GM03348 (cell line): ENCODE results near the gene METTL8.
A peak's percentile ranks its signal among the peaks of the same experiment; 100 is the strongest.
"Not testable (repeated sequence)": the region's sequence is repeated elsewhere in the genome, so short reads cannot be mapped to it uniquely, and the experiment has no call there.

ENCODE experiments used
- DNase-seq: peaks from one replicate; pipeline ENCODE4 v3.0.0; 2012; ENCODE audit warnings: low spot score

The METTL8 gene

DNA sequence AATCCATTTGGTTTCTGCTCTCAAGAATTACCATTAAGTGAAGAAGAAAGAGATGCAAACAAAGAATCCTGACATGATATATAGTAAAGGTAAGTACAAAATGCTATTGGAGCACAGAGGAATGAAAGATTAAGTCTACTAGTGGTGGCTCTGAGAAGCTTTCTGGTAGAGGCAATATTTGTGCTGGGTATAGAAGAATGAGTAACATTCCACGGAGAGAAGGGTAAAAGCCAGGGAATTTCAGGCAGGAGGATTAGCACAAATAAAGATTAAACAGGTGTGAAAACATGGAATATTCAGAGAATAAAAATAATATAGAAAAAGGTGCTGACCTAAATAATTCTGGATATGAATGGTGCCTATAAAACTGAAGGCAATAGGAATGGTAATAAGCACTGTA lies 31.8 kb downstream of the METTL8 start:
- no peak for DNase-seq

DNA sequence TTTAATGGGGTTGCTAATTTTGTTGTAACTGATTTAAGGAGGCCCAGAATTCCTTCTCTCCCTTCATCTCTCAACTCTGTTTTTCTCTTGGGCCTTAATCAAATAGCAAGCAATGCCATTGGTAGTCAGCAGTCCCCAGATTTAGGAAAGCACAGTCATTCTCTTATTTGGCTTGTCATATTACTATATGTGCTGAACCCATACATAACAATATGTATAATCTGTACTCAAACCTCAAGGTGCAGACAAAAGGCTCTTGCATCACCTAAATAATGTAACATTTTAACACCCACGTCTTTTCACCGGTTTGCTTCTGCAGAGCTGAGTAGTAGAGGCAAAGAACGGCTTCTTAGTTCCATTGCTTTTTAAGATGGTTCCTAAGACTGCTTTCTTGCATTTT lies 33.4 kb downstream of the METTL8 start:
- no peak for DNase-seq

DNA sequence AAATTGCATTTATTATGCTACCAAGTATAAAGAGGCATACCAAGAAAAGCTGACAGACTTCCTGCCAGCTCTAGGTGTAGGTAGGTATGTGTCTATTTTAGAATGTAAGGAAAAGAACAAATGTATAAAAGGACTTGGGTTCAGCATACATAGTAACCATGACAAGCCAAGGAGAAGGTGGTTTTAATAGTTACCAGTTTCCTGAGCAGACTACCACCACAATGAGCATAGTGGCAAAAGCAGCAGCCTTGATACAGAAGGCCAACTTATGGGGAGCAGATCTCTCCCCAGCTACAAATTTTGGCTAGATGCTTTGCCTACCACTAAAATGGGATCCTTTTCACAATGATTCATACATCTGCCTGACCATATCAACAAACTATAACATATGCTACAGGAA lies 34.5 kb downstream of the METTL8 start:
- no peak for DNase-seq

DNA sequence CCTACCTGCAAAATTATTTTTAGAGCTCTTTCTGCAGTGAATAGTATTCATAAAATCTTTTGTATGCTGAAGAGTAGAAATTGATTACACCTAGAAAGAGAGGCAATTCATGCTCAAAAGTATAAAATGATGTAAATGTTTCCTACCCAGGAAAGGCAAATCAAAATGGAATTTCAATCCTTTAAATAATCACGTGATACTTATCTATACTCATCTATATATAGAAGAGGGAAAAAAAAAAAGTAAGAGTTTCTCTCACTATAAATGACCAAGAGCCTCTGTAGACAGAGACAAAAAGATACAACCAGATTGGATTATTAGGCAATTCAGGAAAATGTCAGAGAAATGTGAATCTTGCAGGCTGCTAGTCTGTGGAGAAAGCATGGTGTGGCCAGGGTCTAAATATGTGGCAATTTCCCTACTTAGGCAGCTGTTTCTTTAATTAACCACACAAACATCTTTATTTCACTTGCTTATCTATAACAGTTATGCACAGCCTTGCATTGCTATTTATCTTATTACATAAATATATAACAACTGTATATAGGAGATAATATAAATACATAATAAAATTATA lies 39.5 kb downstream of the METTL8 start:
- no peak for DNase-seq

DNA sequence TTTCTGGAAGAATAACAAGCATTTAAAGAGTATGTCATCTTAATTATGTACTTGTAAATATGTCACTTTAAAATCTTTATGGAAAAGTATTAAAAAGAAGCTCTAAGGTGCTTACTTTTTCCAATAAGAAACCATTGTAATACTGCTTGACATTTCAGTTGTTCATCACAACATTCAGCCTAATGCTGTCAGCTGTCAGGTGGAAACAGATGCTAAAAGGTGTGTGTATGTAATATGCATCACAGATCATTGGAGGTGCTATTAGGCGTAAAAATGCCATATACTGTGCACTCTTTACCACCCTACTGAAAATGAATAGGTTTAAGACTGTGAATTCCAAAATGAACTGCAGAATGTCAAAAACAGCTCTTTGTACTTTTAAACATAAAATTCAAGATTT lies 40.3 kb downstream of the METTL8 start:
- no peak for DNase-seq

DNA sequence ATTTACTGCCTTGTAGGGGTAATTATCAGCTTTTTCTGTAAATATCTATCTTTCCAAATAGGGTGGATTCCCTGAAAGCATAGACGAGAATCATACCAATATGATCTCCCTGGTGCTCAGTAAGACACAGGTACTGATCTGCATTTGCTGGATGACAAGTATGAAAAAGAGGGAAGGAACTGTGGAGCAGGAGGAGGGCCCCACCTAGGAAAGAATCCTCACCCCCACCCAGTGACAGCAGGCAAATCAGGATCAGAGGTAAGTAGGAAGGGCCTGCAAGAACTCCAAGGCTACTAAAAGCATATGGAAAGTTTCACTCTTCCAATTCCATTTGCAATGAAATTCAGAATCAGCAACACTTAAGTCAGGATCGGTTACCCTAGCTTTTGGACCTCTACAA lies 42.3 kb downstream of the METTL8 start:
- no peak for DNase-seq

DNA sequence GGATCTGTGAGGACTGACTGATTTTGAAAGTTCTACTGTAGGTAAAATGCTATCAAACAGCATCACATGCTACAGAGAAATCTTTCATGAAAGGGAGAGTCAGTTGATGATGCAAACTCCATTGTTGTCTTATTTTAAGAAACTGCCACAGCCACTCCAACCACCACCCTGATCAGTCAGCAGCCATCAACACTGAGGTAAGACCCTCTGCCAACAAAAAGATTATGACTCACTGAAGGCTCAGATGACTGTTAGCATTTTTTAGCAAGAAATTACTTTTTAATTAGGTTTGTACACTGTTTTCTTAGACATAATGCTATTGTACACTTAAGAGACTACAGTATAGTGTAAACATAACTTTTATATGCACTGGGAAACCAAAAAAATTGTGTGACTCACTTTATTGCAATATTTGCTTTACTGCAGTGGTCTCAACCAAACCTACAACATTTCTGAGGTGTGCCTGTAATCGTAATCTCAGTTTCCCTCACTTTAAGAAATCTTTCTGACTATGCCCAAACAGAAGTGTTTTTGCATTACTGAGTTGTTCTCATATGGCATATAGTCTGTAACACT lies 42.8 kb downstream of the METTL8 start:
- DNase-seq, result no peak

DNA sequence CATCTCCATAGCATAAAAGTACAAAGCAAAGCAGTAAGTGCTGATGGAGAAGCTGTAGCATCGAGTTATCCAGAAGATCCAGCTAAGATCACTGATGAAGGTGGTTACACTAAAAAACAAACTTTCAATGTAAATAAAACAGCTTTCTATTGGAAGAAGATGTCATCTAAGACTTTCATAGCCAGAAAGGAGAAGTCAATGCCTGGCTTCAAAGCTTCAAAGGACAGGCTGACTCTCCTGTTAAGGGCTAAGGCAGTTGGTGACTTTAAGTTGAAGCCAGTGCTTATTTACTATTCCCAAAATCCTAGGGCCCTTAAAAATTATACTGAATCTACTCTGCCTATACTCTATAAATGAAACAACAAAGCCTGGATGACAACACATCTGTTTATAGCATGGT lies 44.0 kb downstream of the METTL8 start:
- no peak for DNase-seq

DNA sequence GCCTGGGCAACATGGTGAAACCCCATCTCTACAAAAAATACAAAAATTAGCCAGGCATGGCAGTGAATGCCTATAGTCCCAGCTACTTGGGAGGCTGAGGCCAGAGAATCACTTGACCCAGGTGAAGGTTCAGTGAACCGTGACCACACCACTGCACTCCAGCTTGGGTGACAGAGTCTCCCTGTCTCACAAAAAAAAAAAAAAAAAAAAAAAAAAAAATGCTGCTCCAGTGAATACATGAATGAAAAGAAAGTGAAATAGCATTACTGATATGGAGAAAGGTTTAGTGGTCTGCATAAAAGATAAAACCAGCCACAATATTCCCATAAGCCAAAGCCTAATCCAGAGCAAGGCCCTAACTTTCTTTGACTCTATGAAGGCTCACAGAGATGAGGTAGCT lies 44.5 kb downstream of the METTL8 start:
- DNase-seq, result no peak

DNA sequence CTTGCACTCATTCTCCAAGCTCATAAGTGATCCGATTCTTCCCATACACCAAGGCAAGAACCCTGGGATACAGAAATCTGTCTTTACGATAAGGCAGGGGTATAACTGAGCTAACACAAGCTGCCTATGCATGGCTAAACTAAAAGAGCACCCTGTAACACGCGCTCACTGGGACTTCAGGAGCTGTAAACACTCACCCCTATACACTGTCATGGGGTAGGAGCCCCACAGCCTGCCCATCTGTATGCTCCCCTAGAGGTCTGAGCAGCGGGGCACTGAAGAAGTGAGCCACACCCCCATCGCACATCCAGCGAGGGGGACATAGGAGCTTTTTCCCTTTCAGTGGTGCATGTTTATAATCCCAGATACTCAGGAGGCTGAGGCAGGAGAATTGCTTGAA lies 46.7 kb downstream of the METTL8 start:
- DNase-seq, result no peak

DNA sequence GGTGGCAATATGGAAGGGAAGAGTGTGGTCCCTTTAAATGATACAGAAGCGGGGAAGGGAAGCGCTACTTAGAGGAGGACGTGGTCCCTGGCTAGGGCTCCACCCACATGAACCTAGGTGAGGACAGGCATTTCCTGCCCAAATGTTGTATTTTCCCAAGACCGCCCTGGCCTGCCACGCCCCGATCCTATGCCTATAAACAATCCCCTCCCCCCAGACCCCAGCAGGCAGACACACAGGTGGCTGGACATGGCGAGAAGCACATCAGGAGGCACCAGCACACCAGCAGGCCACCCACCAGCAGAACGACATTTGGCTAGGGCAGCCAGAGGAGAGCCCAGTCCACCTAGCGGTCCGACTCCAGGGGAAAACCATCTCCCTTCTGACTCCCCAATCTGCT lies 47.2 kb downstream of the METTL8 start:
- DNase-seq, result no peak

DNA sequence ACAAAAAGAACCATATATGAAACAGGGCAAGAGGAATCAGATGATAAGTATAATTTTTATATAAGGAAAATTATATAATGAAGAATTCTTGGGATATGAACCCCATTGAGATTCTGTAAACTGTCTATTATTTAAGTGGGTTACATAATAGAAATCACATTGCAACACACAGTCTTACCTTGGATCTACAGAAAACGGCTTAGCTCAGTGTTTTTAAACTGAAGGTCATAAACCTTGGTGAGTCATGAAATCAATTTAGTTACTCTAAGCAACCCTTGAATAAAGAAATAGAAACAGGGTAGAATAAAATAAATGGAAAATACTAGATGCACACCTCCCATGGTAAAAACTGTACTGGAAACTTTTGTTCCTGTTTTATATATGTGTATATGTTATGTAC lies 50.7 kb downstream of the METTL8 start:
- DNase-seq, result no peak

DNA sequence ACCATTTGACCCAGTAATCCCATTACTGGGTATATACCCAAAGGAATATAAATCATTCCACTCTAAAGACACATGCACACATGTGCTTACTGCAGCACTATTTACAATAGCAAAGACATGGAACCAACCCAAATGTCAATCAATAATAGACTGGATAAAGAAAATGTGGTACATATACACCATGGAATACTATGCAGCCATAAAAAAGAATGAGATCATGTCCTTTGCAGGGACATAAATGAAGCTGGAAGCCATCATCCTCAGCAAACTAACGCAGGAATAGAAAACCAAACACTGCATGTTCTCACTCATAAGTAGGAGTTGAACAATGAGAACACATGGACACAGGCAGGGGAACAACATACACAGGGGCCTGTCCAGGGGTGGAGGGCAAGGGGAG lies 51.6 kb downstream of the METTL8 start:
- DNase-seq, result not testable (repeated sequence)

DNA sequence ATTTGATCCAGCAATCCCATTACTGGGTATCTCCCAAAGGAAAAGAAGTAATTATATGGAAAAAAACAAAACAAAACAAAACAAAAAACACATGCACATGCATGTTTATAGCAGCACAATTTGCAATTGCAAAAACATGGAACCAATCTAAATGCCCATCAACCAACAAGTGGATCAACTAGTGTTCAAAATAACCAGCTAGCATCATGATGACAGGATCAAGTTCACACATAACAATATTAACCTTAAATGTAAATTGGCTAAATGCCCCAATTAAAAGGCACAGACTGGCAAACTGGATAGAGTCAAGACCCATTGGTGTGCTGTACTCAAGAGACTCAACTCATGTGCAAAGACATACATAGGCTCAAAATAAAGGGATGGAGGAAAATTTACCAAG lies 55.9 kb downstream of the METTL8 start:
- not testable (repeated sequence) for DNase-seq

DNA sequence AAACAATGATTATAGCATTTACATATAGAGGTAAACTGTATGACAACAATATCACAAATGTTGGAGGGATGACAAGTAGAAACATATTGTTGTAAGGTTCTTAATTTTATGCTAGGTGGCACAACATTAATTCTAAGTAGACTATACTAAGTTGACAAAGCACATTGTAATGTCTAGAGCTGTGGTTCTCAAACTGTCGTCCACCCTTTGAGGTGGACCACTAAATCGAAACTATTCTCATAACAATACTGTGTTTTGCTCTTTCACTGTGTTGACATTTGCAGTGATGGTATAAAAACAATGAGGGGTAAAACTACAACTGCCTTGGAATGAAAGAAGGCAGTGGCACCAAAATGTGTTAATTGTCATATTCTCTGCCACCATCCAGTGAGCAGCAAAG lies 66.1 kb downstream of the METTL8 start:
- no peak for DNase-seq

DNA sequence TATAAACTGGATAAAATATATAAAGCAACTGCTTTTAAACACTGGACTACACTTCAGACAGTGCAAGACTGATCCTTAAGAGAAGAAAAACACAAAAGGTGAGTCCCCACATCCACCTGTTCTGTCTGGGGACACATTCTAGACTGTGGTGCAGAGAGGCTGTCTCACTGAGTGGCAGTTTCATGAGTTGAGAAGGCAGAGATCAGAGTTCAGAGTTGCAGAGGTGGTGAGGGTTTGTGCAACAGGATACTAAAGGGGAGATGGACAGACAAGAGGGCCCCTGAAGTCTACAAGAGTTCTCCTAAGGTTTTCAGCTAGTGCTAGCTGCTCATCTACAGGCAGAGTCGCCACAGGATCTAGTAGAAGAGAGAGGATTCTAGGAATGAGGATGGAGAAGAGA lies 68.0 kb downstream of the METTL8 start:
- DNase-seq, result no peak

DNA sequence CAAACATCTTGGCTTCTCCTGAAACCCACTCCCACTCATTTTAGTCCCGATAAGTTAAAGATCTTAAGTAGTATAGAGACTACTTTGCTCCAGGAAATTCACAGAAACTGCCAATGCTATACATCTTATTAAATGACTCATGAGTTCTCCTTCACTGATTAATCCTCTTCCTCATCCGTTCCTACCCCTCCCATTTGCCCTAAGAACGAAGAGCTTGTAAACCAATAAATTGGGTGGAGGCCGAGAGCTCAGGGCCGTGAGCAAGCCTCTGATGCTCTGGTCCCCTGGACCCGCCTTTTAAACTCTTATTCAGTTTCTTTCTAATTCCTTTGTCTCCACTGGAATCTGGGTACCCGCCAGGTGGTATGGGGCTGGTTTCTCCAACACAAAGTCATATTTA lies 68.6 kb downstream of the METTL8 start:
- no peak for DNase-seq

DNA sequence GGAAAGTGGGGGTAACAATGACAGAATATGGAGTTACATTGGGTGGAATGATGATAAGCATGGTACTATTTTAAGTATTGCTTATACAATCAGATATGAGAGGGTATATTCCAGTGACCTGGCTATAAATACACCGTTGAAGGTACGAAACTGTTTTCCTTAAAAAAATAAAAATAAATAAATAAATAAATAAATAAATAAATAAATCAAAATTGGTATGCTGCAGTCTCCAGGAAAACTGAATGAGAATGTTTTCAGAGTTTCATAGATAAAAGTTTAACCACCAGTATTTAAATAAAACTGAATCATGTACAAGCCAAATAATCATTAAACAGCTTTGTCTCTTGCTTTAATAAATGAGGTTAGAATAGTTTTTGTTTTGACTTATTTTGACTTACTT lies 71.4 kb downstream of the METTL8 start:
- DNase-seq, result no peak

DNA sequence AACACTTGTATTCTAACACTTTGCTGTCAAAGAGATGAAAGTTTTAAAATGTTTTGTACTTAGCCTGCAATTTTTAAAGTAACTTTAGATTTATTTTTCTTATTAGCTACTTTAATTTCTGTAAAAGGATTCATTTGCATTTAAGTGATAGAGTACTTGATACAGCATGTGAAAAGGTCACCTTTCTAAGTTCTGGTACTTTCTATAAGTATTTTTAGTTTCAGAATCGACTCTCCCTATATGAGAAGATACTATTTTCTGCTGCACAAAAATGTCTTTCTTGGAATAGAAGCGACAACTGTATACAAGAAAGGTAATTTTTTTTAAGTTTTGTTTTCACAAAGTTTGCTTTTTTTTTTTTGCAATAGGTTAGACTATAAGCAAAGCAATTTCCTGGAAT lies 72.9 kb downstream of the METTL8 start:
- no peak for DNase-seq

DNA sequence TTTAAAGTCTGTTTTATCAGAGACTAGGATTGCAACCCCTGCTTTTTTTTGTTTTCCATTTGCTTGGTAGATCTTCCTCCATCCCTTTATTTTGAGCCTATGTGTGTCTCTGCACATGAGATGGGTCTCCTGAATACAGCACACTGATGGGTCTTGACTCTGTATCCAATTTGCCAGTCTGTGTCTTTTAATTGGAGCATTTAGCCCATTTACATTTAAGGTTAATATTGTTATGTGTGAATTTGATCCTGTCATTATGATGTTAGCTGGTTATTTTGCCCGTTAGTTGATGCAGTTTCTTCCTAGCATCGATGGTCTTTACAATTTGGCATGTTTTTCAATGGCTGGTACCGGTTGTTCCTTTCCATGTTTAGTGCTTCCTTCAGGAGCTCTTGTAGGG lies 80.0 kb downstream of the METTL8 start:
- DNase-seq, result not testable (repeated sequence)

DNA sequence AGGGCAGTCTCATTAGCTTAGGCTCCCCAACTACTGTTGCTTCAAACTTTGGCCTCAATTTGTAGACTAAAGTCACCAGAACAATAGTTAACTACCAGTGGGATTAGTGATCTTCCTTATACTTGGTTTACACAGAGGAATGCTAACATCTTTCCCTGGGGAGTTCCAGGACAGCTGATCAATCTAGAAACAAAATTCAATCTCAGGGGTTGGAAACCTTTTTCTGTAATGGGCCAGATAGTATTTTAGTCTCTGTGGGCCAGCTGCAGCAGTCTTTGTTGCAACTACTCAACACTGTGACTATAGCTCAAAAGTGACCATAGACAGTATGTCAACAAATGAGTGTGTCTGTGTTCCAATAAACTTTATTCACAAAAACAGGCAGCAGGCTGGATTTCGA lies 85.7 kb downstream of the METTL8 start:
- DNase-seq, result no peak

DNA sequence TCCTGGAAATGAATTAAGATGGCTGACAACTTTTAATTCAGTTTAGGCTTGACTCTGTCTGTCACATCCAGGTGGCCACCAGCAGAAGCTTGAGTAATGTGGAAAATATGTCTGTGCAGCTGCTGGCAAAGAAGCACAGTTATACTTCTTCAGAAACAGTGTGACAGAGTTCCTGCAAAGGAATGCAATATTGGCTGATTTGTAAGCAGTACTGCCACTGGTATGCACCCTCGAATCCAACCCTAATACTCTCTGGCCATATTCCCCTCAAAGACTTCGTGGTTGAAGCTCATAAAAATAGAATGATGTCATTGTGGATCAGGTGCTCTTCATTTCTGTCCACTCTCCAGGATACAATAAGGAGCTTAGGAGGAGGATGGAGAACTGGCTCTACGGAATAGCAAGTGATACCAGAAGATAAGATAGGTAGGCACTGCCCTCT lies 86.2 kb downstream of the METTL8 start:
- peak; percentile 77 for DNase-seq

DNA sequence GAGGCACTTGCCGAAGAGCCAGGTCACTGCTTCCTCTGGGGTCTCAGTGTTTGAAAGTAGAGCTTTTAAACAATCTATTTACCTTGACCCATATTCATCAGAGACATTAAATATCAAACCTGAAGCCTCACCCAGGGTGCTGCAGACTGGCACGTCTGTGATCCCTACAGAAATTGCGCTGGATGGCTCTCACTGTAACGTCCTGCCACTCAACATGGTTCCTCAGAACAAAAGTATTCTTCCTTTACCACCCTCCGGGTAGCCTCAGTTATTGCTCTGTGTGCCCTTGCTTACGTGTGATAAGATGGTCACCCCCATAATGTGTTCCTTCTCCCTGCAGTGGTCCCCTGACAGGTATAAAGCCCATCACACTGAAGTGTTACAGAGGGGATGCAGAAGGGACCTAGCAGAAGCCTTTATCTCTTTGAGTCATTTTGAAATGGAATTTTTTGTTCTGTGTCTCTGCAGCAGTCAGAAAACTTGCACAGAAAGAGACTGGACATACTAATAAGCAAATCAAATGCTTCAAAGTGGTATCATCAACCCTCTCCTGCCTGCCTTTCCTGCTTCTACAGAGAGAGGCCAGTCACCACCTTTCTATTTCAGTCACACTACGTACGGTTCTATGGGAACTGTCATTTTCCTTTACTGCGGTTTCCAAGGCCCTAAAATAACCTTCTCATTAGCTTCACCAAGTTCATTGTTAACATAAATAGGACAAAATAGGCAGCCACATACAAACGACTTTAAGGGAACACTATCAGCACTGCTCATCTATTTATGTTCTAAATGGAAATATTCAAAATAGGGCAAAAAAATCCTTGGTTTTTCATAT lies 86.8 kb downstream of the METTL8 start:
- no peak for DNase-seq
